Testis (tissue), 3 donors: ENCODE results near the gene EIF4G2. TPM values are rescaled to one million over a fixed set of nuclear protein-coding genes. Genes with fewer than 3 reads are reported as not detected.

Source experiments
- DNase-seq: peaks from one replicate; pipeline ENCODE4 v3.0.0-alpha.2; 2019
- H3K27ac ChIP-seq, 2 donors: fragments of 200-600 bp; sonication (generic); one replicate each; pipeline ENCODE4 v1.5.1; 2019
- H3K27me3 ChIP-seq: fragments of 200-600 bp; sonication (generic); one replicate; pipeline ENCODE4 v1.5.1; 2019
- H3K36me3 ChIP-seq: fragments of 200-600 bp; sonication (generic); one replicate; pipeline ENCODE4 v1.5.1; 2017; ENCODE audit warnings: low read depth; ENCODE audit errors: missing control alignments
- H3K4me1 ChIP-seq: fragments of 200-600 bp; sonication (generic); one replicate; pipeline ENCODE4 v1.5.1; 2019
- H3K4me3 ChIP-seq, 2 donors: fragments of 200-600 bp; sonication (generic); one replicate each; pipeline ENCODE4 v1.5.1; 2017 to 2019
- H3K9me3 ChIP-seq: fragments of 200-600 bp; sonication (generic); one replicate; pipeline ENCODE4 v1.5.1; 2017
- POLR2A ChIP-seq: fragments of 450-650 bp; IDR thresholded peaks from one replicate; pipeline ENCODE4 v1.6.1; 2017; ENCODE audit warnings: antibody characterized with exemption, mild to moderate bottlenecking, moderate library complexity
- WGBS, 2 donors: methylation state at CpG; one replicate each; pipeline ENCODE4 v1.1.5; 2018; 5-methylcytosine and 5-hydroxymethylcytosine counted together
- intact Hi-C: fragments of 100-400 bp; cut with DNase I; formaldehyde crosslinking; loops from one replicate; pipeline ENCODE4 v1.15.1; 2023; ENCODE audit warnings: low total_unique reads
- polyA plus RNA-seq: library from polyadenylated mRNA; stranded (reverse); fragments of 350-450 nt; fragmentation: Illumina TruSeq; extraction: RNeasy Lipid Tissue Mini Kit (QIAGEN cat#74804); gene quantifications from one replicate; pipeline ENCODE4 v1.2.3, GENCODE V29; 2014; ENCODE audit warnings: low read depth, low replicate concordance; ENCODE audit not compliant: insufficient read depth
- total RNA-seq, 2 donors: library from RNA; depleted of rRNA; stranded (reverse); fragments of >200 nt; gene quantifications; one replicate each; pipeline ENCODE4 v1.2.3, GENCODE V29; 2016
- TF ChIP-seq, protein P1 (sequence below), 3 experiments: fragments of 450-650 bp in 2 of 3; fragments of 200-600 bp in 1 of 3; sonication (generic) in 1 of 3; IDR thresholded peaks; one replicate each; pipeline ENCODE4 v1.5.1; 2016 to 2019; ENCODE audit warnings: antibody characterized with exemption in 3 of 3, mild to moderate bottlenecking in 2 of 3, moderate library complexity in 1 of 3

Gene EIF4G2
- total and polyA plus RNA-seq, 3 donors from 2014 or later = 451 to 519 (median 501) TPM

- H3K4me3 ChIP-seq = no peak overlapping the region
- intact Hi-C loops = no loop called here
- no peaks in the 10 kb centered on the region for H3K27me3 ChIP-seq
- H3K4me1 ChIP-seq = no peaks in the 10 kb centered on the region
- no peaks in the 10 kb centered on the region for H3K9me3 ChIP-seq
- 66 to 87% methylated on average over 2 of the region's 2 CpGs for WGBS, 2 donors
- TF ChIP-seq POLR2A = no peak
- TF ChIP-seq, protein P1, sequence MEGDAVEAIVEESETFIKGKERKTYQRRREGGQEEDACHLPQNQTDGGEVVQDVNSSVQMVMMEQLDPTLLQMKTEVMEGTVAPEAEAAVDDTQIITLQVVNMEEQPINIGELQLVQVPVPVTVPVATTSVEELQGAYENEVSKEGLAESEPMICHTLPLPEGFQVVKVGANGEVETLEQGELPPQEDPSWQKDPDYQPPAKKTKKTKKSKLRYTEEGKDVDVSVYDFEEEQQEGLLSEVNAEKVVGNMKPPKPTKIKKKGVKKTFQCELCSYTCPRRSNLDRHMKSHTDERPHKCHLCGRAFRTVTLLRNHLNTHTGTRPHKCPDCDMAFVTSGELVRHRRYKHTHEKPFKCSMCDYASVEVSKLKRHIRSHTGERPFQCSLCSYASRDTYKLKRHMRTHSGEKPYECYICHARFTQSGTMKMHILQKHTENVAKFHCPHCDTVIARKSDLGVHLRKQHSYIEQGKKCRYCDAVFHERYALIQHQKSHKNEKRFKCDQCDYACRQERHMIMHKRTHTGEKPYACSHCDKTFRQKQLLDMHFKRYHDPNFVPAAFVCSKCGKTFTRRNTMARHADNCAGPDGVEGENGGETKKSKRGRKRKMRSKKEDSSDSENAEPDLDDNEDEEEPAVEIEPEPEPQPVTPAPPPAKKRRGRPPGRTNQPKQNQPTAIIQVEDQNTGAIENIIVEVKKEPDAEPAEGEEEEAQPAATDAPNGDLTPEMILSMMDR (IDR thresholded peaks at IDR 0.05) = no peak
- DNase-seq = no peak
- H3K36me3 ChIP-seq = no peaks in the 10 kb centered on the region
- no peak overlapping the region for H3K27ac ChIP-seq
Observed at GRCh38 chr11:10774811-10775210, 33.9 kb downstream of the EIF4G2 start.

- no peaks in the 10 kb centered on the region for H3K27me3 ChIP-seq
- 87 to 92% methylated on average over 1 of the region's 1 CpG for WGBS, 2 donors
- intact Hi-C loops = no loop called here
- H3K4me1 ChIP-seq = no peaks in the 10 kb centered on the region
- no peak for DNase-seq
- H3K36me3 ChIP-seq = no peaks in the 10 kb centered on the region
- no peak overlapping the region for H3K4me3 ChIP-seq
- TF ChIP-seq, protein P1 (IDR thresholded peaks at IDR 0.05) = no peak
- TF ChIP-seq POLR2A = no peak
- H3K27ac ChIP-seq = no peak overlapping the region
- no peaks in the 10 kb centered on the region for H3K9me3 ChIP-seq
Observed at GRCh38 chr11:10771457-10771856, 37.3 kb downstream of the EIF4G2 start.

DNA sequence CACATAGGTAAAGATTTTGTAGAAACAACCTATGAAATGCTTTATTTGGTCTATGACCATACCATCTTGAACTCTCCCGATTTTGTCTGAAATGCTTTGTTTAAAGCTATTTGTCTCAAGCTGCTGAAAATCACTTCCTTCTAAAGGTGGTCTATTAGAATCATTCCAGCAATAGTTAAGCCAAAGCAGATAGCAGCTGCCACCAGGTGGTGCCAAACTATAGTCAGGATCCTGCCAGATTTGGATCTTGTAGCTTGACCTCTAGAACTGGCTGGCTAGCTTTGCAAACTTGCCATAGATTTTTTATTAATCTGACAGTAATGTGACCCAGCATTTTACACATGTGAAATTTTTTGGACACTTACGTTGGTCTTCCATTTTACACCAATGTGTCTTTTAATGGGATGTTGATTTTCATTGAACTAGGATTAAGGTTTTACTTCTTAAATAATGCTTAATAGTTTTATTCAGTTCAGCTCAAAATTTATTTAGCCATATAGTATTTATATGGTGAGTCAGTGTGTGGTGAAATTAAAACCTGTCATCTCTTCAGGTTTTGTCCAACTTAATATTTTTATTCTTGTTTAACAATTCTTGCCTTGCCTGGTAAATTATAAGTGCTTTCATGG is 38.0 kb downstream of the EIF4G2 start:
- H3K27ac ChIP-seq = no peak overlapping the region
- intact Hi-C loops = no loop called here
- peak; percentile 57 for DNase-seq

GRCh38 chr11:10764412-10764811 is 44.3 kb downstream of the EIF4G2 start:
- intact Hi-C loops = no loop called here
- Histone ChIP-seq H3K36me3 (no peaks in the 10 kb centered on the region), H3K27me3 (no peaks in the 10 kb centered on the region), H3K4me3 (no peak overlapping the region), H3K27ac (no peak overlapping the region), H3K4me1 (no peaks in the 10 kb centered on the region), H3K9me3 (no peaks in the 10 kb centered on the region)
- WGBS, 2 donors = 88 to 92% methylated on average over 12 of the region's 12 CpGs
- no peak for TF ChIP-seq POLR2A
- TF ChIP-seq, protein P1 (IDR thresholded peaks at IDR 0.05) = no peak
- DNase-seq = no peak

More for the DNA sequence above, 38.0 kb downstream of the EIF4G2 start:
- Histone ChIP-seq H3K4me3 (no peak overlapping the region), H3K9me3 (no peaks in the 10 kb centered on the region), H3K27me3 (no peaks in the 10 kb centered on the region), H3K36me3 (no peaks in the 10 kb centered on the region), H3K4me1 (no peaks in the 10 kb centered on the region)
- WGBS, 2 donors = 64% methylated on average over 2 of the region's 2 CpGs
- TF ChIP-seq, protein P1 (IDR thresholded peaks at IDR 0.05) = peak; percentile 37 to 44 (median 42)
- no peak for TF ChIP-seq POLR2A

GRCh38 chr11:10763766-10764165 is 45.0 kb downstream of the EIF4G2 start:
- TF ChIP-seq POLR2A = no peak
- TF ChIP-seq, protein P1 (IDR thresholded peaks at IDR 0.05) = no peak

More at GRCh38 chr11:10763766-10764165, 45.0 kb downstream of the EIF4G2 start:
- DNase-seq = no peak
- H3K36me3 ChIP-seq = no peaks in the 10 kb centered on the region
- no peak overlapping the region for H3K4me3 ChIP-seq
- intact Hi-C loops = no loop called here
- H3K4me1 ChIP-seq = no peaks in the 10 kb centered on the region
- H3K27me3 ChIP-seq = no peaks in the 10 kb centered on the region
- WGBS, 2 donors = 80 to 82% methylated on average over 4 of the region's 4 CpGs
- no peaks in the 10 kb centered on the region for H3K9me3 ChIP-seq
- H3K27ac ChIP-seq = no peak overlapping the region
